ENCODE measurements around the gene SHROOM3.

- TF ChIP-seq YY1 (IDR thresholded peaks at IDR 0.05; ENCODE audit: insufficient read depth, insufficient read length): no peak
- TF ChIP-seq SUZ12 (IDR thresholded peaks at IDR 0.05; ENCODE audit: extremely low read depth, insufficient read depth, insufficient read length): no peak
- TF ChIP-seq ZNF274 (IDR thresholded peaks at IDR 0.05; ENCODE audit: low read depth, low read length): no peak
These were observed 367.4 kb downstream of the SHROOM3 start for GRCh38 chr4:76802236-76803021.

Measured in NT2/D1 (cell line).